GM12878 (cell line): ENCODE measurements around the gene RFLNA. TPM values are rescaled to one million over a fixed set of nuclear protein-coding genes. Genes with fewer than 3 reads are reported as not detected.

Experiments used
- ATAC-seq: fragments of 200-7000 bp; cut with Tn5 transposase; 3 replicates; pipeline ENCODE4 v1.9.1; 2020; ENCODE audit warnings: mild to moderate bottlenecking, moderate library complexity
- BruUV-seq: library from RNA; stranded (reverse); fragments of 400-500 nt; replicated peaks from 2 replicates; lab custom pipeline; 2021; lab: Mats Ljungman, UMichigan
- CTCF ChIA-PET: fragments of 300-600 bp; sonication (Branson Sonifier 250); formaldehyde crosslinking; extraction: SDS; loops from one replicate; lab custom pipeline; 2021; ENCODE audit warnings: inconsistent platforms; lab: Yijun Ruan, JAX
- POLR2A ChIA-PET: fragments of 350-600 bp; formaldehyde crosslinking; extraction: SDS; loops from one replicate; lab custom pipeline; 2021; ENCODE audit warnings: inconsistent platforms; lab: Charles Lee
- RAD21 ChIA-PET: fragments of 300-600 bp; sonication (Branson Sonifier 250); formaldehyde crosslinking; loops from one replicate; lab custom pipeline; 2023; ENCODE audit warnings: antibody characterized with exemption; ENCODE audit not compliant: unreplicated experiment; lab: Charles Lee
- SMC1A ChIA-PET: fragments of 300-600 bp; sonication (Branson Sonifier 250); formaldehyde crosslinking; loops from one replicate; lab custom pipeline; 2023; ENCODE audit not compliant: unreplicated experiment, uncharacterized antibody; lab: Charles Lee
- DNase-seq: peaks from one replicate; pipeline ENCODE4 v3.0.0-alpha.2; 2011; ENCODE audit warnings: low read depth, low spot score
- FAIRE-seq: peaks from 3 replicates; lab custom pipeline; 2011; peaks lifted over from hg19 to GRCh38; lab: Jason Lieb, UNC
- H2AFZ ChIP-seq: 2 replicates; pipeline ENCODE4 v1.6.0; 2011; ENCODE audit warnings: low read depth, low read length, control low read depth; ENCODE audit not compliant: control insufficient read depth
- H3K27ac ChIP-seq: 2 replicates; pipeline ENCODE4 v1.5.1; 2011; ENCODE audit warnings: control low read depth; ENCODE audit not compliant: control insufficient read depth, insufficient read depth
- H3K27me3 ChIP-seq, 2 experiments: replicated peaks in 1 of 2; 2 replicates each; pipeline versions ENCODE4 v1.6.0 to v1.6.1; 2011; ENCODE audit warnings: low read length in 1 of 2; ENCODE audit not compliant: control insufficient read depth in 2 of 2, insufficient read depth in 2 of 2
- H3K36me3 ChIP-seq, 2 experiments: 2 replicates each; pipeline ENCODE4 v1.5.1; 2011; ENCODE audit warnings: low read length in 1 of 2; ENCODE audit not compliant: control insufficient read depth in 2 of 2, insufficient read depth in 2 of 2
- H3K4me1 ChIP-seq: 2 replicates; pipeline ENCODE4 v1.6.1; 2011; ENCODE audit warnings: mild to moderate bottlenecking, low read length, moderate library complexity, mixed read lengths; ENCODE audit not compliant: control insufficient read depth, insufficient read depth
- H3K4me2 ChIP-seq: 2 replicates; pipeline ENCODE4 v1.6.0; 2011; ENCODE audit warnings: control low read depth; ENCODE audit not compliant: control insufficient read depth, insufficient read depth
- H3K4me3 ChIP-seq: fragments of 200-600 bp; sonication (generic); 2 replicates; pipeline ENCODE4 v1.5.1; 2016
- H3K79me2 ChIP-seq: 2 replicates; pipeline ENCODE4 v1.6.0; 2011; ENCODE audit warnings: low read length; ENCODE audit not compliant: control insufficient read depth, insufficient read depth
- H3K9ac ChIP-seq: 2 replicates; pipeline ENCODE4 v1.8.0; 2011; ENCODE audit warnings: low read length, control low read depth, mixed read lengths; ENCODE audit not compliant: control insufficient read depth, insufficient read depth
- H3K9me3 ChIP-seq: replicated peaks from 3 replicates; pipeline ENCODE4 v1.5.1; 2011; ENCODE audit warnings: mild to moderate bottlenecking, low read length; ENCODE audit not compliant: control insufficient read depth, insufficient read depth
- H4K20me1 ChIP-seq: 2 replicates; pipeline ENCODE4 v1.6.0; 2011; ENCODE audit not compliant: control insufficient read depth, insufficient read depth
- BHLHE40 ChIP-seq, 2 experiments: fragments of 450-650 bp in 1 of 2; IDR thresholded peaks; 2 replicates each; pipeline ENCODE4 v1.6.1; 2011 to 2017; ENCODE audit warnings: low read depth in 2 of 2, borderline replicate concordance in 1 of 2, improper control_type of control experiment in 1 of 2, low read length in 1 of 2, mild to moderate bottlenecking in 1 of 2
- CTCF ChIP-seq, 3 experiments: IDR thresholded peaks in 2 of 3; conservative IDR thresholded peaks in 1 of 3; 2 replicates each; pipeline ENCODE4 v1.5.1; 2011; ENCODE audit warnings: low read depth in 3 of 3, low read length in 3 of 3, mild to moderate bottlenecking in 3 of 3, control low read depth in 2 of 3, moderate library complexity in 2 of 3, inconsistent platforms in 1 of 3, mixed read lengths in 1 of 3; ENCODE audit not compliant: control insufficient read depth in 2 of 3, insufficient read depth in 1 of 3; ENCODE audit errors: extremely low read depth in 1 of 3
- PKNOX1 ChIP-seq: fragments of 450-650 bp; IDR thresholded peaks from 2 replicates; pipeline ENCODE4 v1.6.1; 2016; ENCODE audit warnings: mild to moderate bottlenecking
- RAD21 ChIP-seq: IDR thresholded peaks from 2 replicates; pipeline ENCODE4 v1.6.1; 2011; ENCODE audit warnings: mild to moderate bottlenecking, low read depth, low read length, moderate library complexity; ENCODE audit not compliant: insufficient read depth
- RAD51 ChIP-seq: fragments of 450-650 bp; IDR thresholded peaks from 2 replicates; pipeline ENCODE4 v1.6.1; 2016; ENCODE audit warnings: moderate library complexity, mild to moderate bottlenecking, inconsistent platforms
- WGBS: methylation state at CpG from one replicate; pipeline ENCODE4 v1.1.6; 2016; ENCODE audit warnings: low lambda C conversion rate; ENCODE audit not compliant: insufficient replicate concordance, insufficient coverage; ENCODE audit errors: missing lambda C conversion rate; 5-methylcytosine and 5-hydroxymethylcytosine counted together
- in situ Hi-C: fragments of 300-500 bp; cut with MboI; formaldehyde crosslinking; loops from 9 replicates; pipeline ENCODE4 v1.14.3; 2018; ENCODE audit warnings: mixed read lengths
- intact Hi-C: fragments of 100-400 bp; cut with micrococcal nuclease; formaldehyde crosslinking; loops from one replicate; pipeline ENCODE4 v1.14.2; 2022; ENCODE audit not compliant: unreplicated experiment
- polyA plus RNA-seq, 11 experiments: library from polyadenylated mRNA; depleted of rRNA in 4 of 11; unstranded in 6 of 11; stranded (reverse) in 5 of 11; fragments of >200 nt; fragmentation: Nextera tagmentation in 4 of 11; fragmentation: Illumina TruSeq in 1 of 11; extraction: Ambion mirVana in 4 of 11; extraction: Trizol in 1 of 11; gene quantifications; 1 replicate in 1 of 11; 2 replicates in 10 of 11; pipeline versions ENCODE4 v1.2.1 to v1.2.3, GENCODE V29; 2011 to 2016; ENCODE audit warnings: inconsistent platforms in 2 of 11, missing spikeins in 2 of 11, low read depth in 1 of 11
- total RNA-seq, 4 experiments: library from RNA; depleted of rRNA in 3 of 4; stranded (reverse); fragments of >200 nt in 3 of 4; fragmentation: Illumina TruSeq in 1 of 4; extraction: Trizol in 1 of 4; gene quantifications; 2 replicates each; pipeline versions ENCODE4 v1.2.1 to v1.2.3, GENCODE V29; 2013 to 2021

The RFLNA gene
- total and polyA plus RNA-seq, 10 of the 15 experiments (the other 5 are each of a cell fraction or from before 2014, with no cell fraction given) = 0.08 TPM; not detected in 9

GRCh38 chr12:124273630-124274029, 21.3 kb upstream of the RFLNA start:
- Histone ChIP-seq H3K4me1 (no peaks in the 10 kb centered on the region; the same call in 1 of the 2 replicates), H4K20me1 (no peaks in the 10 kb centered on the region), H3K4me3 (no peak overlapping the region), H3K36me3 (no peaks in the 10 kb centered on the region), H3K79me2 (no peaks in the 10 kb centered on the region), H3K27me3 (no peaks in the 10 kb centered on the region; a peak in 1 of 4 replicates), H3K27ac (no peak overlapping the region), H3K4me2 (no peak overlapping the region), H3K9ac (no peak overlapping the region), H3K9me3 (no peaks in the 10 kb centered on the region; the same call in 2 of the 3 replicates), H2AFZ (no peak overlapping the region; the same call in 1 of the 2 replicates)
- TF ChIP-seq PKNOX1 (peak; percentile 55; the same call in 1 of the 2 replicates), RAD51 (peak; percentile 40; the same call in 1 of the 2 replicates), BHLHE40 (IDR thresholded peaks at IDR 0.05; ENCODE audit: borderline replicate concordance in 1 of 2, low read depth in 2 of 2, low read length in 1 of 2) (no peak), RAD21 (peak; percentile 15; the same call in 1 of the 2 replicates), CTCF (IDR thresholded peaks at IDR 0.05 in 2 of 3, conservative IDR thresholded peaks at IDR 0.05 in 1 of 3; ENCODE audit: control insufficient read depth in 2 of 3, extremely low read depth in 1 of 3, insufficient read depth in 1 of 3, low read depth in 3 of 3, low read length in 3 of 3) (peak; percentile 12 to 47 (median 26); a peak in 3 of 6 replicates)
- ATAC-seq (peak; percentile 95), FAIRE-seq (peak; percentile 54), DNase-seq (peak; percentile 37)
- SMC1A ChIA-PET = interaction anchor here (0.8 kb wide), 1 partner anchor 13 kb away, joined by 3 read pairs; no protein-coding TSS in a partner anchor
- RAD21 ChIA-PET = no interaction called here
- CTCF ChIA-PET = interaction anchor here (0.9 to 1.0 kb wide), 2 partner anchors 10 to 241 kb away, joined by 3 read pairs; no protein-coding TSS in a partner anchor
- in situ Hi-C loops = no loop called here
- BruUV-seq = no TSS peak
- 69% methylated on average over 3 of the region's 3 CpGs for WGBS
- POLR2A ChIA-PET = no interaction called here
- intact Hi-C loops = no loop called here
